HG03196 (cell line): Measurements from ENCODE around the gene STIP1.
A peak's percentile ranks its signal among the peaks of the same experiment; 100 is the strongest.

Source experiments
- ATAC-seq: cut with Tn5 transposase; IDR thresholded peaks from one replicate; pipeline ENCODE4 v1.9.1; 2021; ENCODE audit not compliant: unreplicated experiment

STIP1 gene

GRCh38 chr11:64185693-64186491 is at the start of gene STIP1:
STIP1 (plus strand) TSS chr11:64186171; CDS start chr11:64186262, 91 bp downstream.
- peak; percentile 84 for ATAC-seq

- no peak for ATAC-seq
These were observed 49.1 kb upstream of the STIP1 start for GRCh38 chr11:64136765-64137441.

DNA sequence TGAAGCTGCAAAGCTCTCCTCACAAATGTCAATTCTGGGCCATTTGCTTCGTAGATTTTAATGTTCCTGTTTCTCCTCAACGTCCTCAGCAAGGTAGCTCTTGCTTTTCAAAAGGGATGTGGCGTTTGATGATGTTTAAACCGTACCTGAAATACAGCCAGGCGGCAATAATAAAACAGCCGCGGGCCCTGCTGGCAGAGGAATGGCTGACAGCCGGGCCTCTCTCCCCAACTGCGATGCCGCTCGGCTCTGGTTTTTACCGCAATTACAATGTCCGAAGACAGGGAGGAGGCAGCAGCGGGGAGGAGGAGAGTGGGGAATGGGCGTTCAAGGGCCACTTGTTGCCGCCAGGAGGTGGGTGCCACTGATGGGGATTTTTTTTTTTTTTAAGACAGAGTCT is 47.6 kb upstream of the STIP1 start:
- no peak for ATAC-seq

DNA sequence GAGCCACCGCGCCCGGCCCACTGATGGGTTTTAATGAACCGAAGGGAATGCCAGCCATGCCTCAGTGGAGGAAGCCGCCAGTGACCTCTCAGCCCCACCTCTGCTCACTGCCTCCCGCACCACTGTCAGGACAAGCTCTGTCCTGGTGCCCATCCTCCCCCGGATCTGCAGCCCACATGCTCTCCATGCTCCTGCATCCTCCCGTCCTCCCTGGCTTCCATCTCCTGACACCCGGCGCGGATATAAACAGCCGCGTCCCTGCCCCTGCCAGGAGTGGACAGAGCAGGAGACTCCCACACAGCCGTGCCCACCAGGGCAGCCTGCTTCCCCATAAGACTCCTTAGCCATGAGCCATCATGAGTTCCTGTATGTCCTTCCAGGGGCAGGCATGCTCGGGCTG is 46.9 kb upstream of the STIP1 start:
- ATAC-seq: no peak

- no peak for ATAC-seq
These were observed 45.9 kb upstream of the STIP1 start for GRCh38 chr11:64140082-64140481.

DNA sequence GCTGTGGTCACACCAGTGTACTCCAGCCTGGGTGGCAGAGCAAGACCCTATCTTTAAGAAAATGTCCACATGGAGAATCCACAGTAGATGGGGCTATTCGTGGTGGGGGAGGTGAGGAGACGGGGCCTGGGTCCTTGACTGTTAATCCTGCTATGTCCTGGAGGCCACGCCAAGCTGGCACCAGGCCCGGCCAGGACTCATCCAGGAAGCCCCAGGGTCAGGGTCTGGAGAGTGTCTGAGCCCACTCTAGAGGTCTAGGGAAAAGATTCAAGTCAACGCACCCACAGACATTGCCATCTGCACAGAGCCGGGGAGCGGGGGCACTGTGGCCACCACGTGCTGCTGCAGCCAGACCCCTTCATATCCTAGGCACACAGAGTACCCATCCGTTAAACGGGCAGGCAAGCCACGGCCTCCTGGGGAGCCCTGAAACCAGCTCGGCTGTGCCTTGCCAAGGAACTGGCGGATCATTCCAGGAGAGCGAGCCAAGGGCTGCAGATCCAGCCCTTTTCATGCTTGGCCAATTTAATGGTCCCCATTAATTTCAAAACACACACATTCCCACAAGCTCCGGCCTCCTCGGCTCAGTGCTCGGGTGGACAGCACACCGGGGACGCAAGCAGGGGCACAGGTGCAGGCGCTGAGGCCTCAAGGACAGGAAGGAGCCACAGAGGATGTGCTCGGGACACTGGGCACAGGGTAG is 44.7 kb upstream of the STIP1 start:
- ATAC-seq: no peak

- ATAC-seq: no peak
These were observed 41.1 kb upstream of the STIP1 start for GRCh38 chr11:64144587-64145472.

DNA sequence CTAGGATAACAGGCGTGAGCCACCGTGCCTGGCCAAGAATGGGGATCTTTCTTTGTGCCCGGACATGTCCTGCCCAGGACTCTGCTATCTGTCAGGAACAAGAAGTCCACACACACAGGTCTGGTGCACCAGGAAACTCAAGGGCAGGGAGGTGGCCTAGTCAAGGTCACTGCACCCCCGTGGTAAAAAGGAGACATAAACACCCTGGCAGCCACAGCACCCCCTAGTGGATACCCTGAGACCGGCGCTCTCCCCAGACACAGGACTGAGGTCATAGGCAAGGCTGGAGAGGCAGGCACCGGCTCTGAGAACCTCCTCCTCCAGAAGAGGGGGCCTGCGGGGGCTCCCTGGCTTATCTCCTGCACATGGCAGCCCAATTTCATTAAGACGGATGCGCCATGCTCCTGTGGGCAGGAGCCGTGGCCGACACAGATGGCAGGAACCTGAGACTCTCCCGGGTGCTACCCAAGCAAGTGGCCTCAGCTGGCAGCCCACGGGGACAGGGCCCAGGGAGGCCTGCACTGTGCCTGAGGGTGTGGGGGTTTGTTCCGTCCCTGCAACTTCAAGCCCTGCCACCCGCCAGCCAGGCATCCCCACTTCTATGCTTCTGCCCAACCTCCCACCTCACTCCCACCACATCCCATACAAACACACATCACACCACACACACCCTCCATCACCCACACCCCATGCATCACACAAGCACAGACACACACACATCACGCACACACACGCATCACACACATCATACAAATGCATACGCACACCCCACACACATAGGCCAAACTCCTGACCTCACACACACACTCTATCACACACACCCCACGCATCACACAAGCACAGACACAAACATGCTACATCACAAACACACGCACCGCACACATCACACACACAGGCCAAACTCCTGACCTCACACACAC is 39.7 kb upstream of the STIP1 start:
- no peak for ATAC-seq

GRCh38 chr11:64148226-64148916 is 37.6 kb upstream of the STIP1 start:
- no peak for ATAC-seq

DNA sequence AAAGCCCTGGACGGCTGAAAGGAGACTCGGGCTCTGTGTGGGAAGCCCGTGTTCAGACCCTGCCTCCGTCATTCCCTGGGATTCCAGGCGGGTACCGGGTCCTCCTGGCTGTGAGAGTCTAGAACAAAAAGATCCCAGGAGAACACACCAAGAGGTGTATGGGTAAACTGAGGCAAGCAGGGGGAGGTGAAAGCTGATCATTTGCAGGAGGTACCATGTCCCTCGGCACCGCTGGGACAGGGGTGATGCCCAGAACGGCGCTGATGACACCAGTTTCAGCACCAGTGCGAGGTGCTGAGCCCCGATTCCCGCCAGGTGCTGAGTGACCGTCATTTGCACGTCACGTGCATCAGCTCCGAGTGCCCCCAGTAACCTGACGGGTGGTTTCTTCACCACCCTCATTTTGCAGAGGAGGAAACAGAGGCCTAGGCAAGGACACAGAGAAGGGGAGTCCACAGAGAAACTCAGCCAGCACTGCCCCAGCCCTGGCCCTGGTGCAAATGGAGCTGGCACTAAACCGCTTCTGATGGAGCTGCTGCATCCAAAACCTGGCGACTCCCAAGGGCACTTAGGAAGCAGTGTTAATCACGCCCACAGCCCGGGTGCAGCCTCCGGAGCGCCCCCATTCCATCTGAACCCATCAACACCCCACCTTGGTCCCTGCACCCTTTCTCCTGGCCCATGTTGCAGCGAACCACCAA is 36.9 kb upstream of the STIP1 start:
- ATAC-seq: no peak

DNA sequence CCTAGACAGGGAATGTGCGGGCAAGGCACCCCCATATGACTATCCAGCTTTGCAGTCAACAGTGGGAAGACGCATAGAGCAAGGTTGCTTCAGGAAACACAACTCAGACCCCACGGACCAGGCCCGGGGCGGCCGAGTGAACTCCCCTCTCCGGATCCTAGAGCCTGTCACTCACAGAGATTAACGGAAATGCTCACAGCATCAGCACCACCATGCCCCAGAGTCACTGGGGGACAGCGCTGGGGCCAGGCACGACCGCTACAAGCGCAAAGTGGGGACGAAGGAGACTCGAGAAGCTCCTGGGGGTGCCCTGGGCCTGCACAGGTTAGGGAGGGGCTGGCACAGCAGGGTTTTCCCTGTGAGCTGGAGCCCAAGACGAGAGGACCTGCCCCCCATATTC is 35.9 kb upstream of the STIP1 start:
- no peak for ATAC-seq

- no peak for ATAC-seq
These were observed 35.3 kb upstream of the STIP1 start for GRCh38 chr11:64150481-64151239.

GRCh38 chr11:64151337-64151736 is 34.6 kb upstream of the STIP1 start:
- no peak for ATAC-seq

DNA sequence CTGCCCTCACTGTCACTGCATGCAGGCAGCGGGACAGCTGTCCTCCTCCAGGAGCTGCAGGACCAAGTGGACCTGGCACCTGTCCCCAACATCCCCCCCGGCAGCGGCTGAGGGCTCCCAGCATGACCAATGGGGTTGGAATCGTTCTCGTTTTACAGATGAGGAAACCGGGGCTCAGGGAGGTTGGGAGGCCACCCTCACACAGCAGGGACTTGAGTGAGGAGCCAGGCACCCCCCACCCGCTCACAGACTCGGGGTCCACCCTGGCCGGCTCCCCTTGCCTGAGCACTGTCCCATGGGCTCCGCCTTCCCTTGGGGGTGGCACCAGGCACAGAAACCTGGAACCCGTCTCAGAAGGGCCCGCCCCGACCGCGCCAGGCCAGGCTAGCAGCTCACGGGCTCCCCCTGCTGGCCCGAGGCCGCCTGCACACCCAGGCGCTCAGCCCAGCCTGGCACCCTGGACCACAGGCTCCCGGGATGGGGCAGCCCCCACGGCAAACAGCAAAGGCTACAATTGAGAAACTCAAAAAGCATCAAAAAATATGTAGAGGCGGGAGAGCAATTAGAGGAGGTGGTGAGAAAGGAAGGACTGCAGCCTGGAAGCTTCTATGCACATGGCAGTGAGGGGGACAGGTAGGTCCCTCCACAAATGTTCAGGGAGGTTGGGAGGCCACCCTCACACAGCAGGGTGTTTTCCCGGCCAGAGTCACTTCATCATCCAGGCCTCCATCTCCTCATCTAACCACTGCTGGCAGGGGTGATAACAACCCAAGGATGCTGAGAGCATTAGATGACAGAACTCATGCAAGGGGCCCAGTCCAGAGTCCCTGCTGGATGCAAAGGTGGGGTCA is 32.9 kb upstream of the STIP1 start:
- no peak for ATAC-seq

GRCh38 chr11:64153812-64154211 is 32.2 kb upstream of the STIP1 start:
- no peak for ATAC-seq

DNA sequence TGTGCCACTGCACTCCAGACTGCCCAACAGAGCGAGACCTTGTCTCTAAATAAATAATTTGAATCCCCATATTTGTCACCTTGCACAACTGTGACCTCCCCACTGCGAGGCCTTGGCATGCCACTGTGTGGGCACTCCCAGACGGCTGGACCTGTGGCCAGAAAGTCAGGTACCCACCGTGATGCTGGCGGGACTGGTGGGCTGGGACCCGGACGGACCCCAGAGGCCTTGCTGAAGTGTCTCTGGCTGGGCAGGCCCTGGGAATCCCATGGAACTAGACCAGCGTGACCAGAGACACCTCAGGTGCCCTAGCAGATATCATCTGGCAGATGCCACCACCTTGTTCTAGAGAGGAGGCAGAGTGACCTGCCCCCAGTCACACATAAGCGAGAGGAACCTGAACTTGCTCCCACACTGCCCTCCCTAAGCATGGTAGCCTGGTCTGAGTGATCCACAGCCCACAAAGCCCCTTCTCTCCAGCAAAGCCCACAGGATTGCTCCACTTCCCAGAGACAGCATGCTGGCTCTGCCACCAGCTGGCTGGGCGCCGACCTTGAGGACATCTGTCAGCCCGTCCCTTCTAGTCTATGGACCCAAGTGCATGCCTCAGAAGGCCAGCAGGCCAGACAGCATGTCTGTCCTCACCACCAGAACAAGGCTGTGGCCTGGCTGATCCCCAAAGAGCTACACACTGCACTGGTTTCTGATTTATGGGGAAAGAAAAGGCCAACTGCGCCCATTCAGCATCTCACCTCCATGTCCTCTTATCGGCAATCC is 29.5 kb upstream of the STIP1 start:
- no peak for ATAC-seq
